NCI-H187 treated with DMSO at 0.1 percent for 48 hours (cell line): ENCODE data around the gene MRPL43.
"Not testable (repeated sequence)": the region's sequence is repeated elsewhere in the genome, so short reads cannot be mapped to it uniquely, and the experiment has no call there.

ENCODE experiments used
- DNase-seq: peaks from one replicate; lab custom pipeline; 2025; lab: John Stamatoyannopoulos, UW

MRPL43 gene

DNA sequence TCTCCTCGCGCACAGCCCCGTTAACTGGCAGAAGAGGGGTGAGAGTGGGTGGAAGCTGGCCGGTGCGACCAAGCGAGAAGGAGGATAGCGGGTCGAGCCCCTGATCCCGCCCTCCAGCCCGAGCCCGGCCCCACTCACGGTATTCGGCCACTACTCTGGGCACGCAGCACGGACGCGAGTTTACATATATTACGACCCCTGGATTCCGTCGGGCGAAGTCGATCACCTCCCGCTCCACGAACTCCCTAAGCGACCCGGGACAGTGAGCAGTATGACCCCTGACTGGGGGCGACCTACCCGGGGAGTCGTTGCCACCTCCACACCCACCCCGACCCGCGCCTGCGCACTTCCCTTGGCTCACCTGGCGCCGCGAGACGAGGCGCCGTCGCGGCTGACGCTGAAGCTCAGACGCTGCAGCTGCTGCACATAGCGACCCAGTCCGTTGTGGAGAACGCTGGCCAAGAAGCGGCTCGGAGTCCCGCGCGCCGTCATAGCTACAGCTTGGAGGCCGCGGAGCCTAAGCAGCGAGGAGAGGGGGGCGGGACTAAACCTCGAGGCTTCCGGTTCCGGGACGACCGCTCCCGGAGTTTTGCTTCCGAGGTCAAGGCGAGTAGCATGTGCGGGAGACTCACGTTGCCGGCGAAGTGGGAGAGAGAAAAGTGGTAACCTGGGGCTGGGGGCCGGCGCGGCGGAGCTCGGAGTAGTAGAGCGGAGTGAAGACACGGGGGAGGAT, at the start of gene MRPL43, which contains the start of gene TWNK:
Gene MRPL43 (minus strand): TSS at position 546 of the 733 bp plus-strand sequence. CDS start 54 bp downstream, at position 492.
Gene TWNK (plus strand): TSS at position 592 of the 733 bp plus-strand sequence. CDS start 668 bp downstream, outside the sequence.
- DNase-seq = peak; percentile 9

- no peak for DNase-seq
Measured at GRCh38 chr10:101036726-101037125, 49.4 kb upstream of the MRPL43 start.

GRCh38 chr10:101035916-101036702, 48.8 kb upstream of the MRPL43 start:
- no peak for DNase-seq

- DNase-seq = no peak
Measured at GRCh38 chr10:101035314-101035713, 48.0 kb upstream of the MRPL43 start.

DNA sequence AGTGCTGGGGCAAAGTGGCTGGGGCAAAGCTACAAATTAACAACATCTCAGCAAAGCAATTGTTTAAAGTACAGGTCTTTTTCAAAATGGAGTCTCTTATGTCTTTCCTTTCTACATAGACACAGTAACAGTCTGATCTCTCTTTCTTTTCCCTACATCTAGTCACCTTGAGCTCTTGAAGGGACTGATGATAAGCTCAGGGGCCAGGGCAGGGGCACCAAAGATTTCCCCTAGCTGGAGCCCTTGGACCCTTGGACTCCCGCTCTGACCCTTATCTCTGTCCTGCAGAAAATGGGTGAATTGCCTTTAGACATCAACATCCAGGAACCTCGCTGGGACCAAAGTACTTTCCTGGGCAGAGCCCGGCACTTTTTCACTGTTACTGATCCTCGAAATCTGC, 47.1 kb upstream of the MRPL43 start:
- DNase-seq = not testable (repeated sequence)

GRCh38 chr10:101033276-101033675, 46.0 kb upstream of the MRPL43 start:
- DNase-seq = no peak

GRCh38 chr10:101032637-101033224, 45.4 kb upstream of the MRPL43 start:
- no peak for DNase-seq

DNA sequence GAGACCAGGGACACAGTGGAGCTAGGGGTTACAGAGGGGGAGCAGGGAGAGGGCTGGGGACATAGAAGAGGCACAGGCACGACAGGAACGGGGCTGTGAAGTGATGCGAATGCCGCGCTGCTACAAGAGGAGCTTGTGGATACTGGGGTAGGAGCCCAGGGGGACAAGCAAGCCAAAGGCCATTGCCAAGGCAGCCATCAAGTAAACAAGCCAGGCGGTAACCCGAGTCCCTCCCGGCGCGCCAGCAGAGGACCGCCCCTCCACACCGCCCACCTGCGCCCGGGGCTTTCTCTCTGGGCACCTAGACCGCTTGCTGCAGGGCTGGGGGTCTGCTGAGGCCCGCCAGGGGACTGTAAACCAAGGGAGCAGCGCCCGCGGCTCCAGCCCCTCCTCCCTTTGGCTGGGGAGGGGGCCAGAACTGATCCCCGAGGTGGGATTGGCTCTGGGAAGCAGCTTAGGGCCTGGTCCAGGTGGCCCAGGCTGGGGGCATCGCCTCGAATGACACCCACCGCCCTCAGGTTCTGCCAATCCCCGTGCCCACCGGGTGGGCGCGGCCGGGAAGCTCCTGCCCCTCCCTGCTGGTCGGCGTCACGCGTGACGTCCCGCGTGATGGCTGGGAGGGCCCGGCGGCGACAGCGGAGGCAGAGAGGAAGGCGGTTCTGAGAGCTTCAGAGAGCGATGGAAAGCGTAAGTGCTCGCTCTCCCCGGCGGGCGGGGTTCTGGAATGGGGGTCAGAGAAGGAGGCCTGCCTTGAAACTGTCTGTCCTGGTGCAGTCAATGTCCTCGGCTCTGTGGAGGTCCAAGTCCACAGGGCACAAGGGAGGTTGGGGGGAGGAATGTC, 44.7 kb upstream of the MRPL43 start:
- no peak for DNase-seq

GRCh38 chr10:101031128-101031795, 44.0 kb upstream of the MRPL43 start, which contains the start of the genes PDZD7 and SFXN3:
PDZD7 (minus strand) TSS chr10:101031129; CDS start chr10:101030219, 910 bp downstream.
SFXN3 (plus strand) TSS chr10:101031234; CDS start chr10:101034695, 3,461 bp downstream.
- peak; percentile 40 for DNase-seq

GRCh38 chr10:101030496-101031127, 43.3 kb upstream of the MRPL43 start:
- no peak for DNase-seq

DNA sequence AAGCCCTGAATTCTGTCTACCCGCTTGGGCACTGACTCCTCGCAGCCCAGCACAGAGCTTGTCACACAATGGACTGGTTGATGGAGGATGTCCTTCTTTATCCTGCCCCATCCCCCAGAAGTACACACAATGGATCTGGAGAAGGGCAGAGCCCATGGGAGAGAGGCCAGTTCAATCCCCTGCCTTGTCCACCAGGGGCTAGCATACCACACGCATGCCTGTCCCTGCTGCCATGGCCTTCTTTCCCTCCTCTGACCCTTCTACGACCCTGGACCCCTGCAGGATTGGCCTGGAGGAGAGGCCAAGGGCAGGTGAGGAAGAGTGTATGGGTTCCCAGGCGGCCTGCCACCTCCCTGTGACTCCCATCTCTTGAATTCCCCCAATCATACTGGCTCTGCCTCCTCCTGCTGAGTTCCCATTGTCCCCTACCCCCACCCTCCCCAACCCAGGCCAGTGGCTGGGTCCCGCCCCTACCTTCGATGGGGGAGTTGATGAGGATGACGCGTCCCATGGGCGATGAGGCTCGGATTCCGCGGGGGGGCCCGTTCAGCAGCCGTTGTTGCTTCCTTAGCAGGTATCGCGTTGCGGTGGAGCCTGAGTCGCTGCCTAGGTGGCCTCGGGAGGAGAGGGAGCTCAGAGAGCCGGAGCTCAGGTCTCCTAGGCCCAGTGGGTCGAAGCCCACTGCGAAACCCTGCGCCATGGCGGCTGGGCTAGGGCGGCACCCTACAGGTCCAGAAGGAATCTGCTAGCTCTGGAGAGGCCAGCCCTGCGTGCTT, 42.4 kb upstream of the MRPL43 start:
- no peak for DNase-seq

DNA sequence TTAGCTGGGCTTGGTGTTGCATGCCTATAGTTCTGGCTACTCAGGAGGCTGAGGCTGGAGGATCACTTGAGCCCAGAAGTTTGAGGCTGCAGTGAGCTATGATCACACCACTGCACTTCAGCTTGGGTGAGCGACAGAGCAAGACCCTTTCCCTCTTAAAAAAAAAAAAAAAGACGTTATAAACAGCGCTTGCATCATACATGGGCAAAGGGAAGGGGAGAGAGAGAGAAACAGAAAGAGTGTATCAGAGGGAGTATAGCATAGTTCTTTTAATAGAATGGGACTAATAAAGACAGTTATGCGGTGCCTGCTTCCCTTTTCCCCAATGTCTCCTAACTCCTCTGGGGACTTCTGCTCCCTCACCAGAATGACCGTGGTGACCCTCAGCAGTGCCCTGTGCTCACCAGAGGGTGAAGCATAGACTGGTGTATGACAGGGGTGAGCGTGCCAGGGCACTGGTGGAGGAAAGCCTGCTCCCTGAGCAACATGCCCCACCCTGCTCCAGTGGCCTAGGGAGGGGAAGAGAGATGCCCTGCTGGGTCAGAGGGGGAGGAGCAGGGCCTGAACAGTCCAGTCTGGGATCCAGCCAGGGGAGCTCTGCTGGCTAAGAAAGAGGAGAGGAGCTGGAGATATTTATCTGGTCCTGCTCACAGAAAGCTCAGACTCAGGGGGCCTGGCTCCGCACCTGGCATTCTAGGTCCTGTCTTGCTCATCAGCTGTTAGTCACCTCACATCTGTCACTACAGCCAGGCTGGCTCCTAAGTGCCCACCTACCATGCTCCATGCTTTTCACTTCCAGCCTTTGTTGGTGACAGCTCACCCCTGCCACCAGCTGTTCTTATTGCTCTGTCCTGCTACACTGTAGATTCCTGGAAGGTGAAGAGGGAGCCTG, 41.4 kb upstream of the MRPL43 start:
- DNase-seq = no peak

GRCh38 chr10:101027106-101027720, 39.9 kb upstream of the MRPL43 start:
- DNase-seq = no peak

DNA sequence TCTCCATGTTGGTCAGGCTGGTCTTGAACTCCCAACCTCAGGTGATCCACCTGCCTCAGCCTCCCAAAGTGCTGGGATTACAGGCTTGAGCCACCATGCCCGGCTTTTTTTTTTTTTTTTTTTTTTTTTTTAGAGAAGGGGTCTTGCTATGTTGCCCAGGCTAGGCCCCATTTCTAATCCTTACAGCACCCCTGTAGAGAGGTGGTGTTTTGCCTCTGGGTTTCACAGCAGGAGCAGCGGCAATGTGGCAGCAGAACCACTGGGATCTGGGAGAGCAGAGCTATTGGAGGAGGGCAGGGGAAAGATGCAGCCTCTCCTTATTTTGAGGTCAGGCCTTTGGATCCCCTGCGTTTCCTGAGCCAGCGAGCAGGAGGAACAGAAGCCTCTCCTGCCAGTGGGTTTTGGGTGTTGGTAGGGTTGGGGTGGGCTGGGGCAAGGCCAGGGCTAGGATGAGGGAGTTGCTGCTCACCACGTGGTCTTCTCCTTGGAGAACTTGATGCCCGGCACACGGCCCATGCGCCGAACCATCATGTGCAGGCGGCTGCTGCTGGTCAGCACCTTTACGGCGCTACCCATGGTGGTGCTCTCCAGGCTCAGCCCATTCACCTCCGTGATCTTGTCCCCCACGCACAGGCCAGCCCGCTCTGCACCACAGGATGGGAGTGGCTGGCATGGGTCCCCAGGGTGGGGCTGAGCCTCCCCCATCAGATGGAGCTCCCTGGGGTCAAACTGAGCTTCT, 35.8 kb upstream of the MRPL43 start:
- no peak for DNase-seq

- no peak for DNase-seq
Measured at GRCh38 chr10:101021692-101022251, 34.5 kb upstream of the MRPL43 start.

DNA sequence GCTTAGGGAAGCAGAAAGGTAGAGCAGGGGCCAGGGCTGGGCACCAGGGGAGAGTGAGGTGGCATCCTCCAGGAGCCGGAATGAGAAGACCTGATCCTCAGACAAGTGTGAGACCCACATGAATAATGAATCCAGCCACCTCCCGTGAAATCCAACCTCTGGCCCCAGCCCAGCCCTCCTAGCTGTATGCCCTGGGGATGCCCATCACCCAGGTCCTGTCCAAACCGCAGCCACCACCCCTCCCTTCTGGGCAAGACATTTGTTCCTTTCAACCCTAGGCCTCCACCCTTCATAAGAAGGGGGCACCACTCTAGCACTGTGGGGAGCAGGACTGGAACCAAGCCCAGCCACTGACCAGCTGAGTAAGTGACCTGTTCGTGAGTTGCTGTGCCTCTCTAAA, 33.9 kb upstream of the MRPL43 start:
- DNase-seq = no peak

GRCh38 chr10:101020427-101021075, 33.3 kb upstream of the MRPL43 start:
- no peak for DNase-seq
